ENCODE measurements around the gene TRIM41.

DNA sequence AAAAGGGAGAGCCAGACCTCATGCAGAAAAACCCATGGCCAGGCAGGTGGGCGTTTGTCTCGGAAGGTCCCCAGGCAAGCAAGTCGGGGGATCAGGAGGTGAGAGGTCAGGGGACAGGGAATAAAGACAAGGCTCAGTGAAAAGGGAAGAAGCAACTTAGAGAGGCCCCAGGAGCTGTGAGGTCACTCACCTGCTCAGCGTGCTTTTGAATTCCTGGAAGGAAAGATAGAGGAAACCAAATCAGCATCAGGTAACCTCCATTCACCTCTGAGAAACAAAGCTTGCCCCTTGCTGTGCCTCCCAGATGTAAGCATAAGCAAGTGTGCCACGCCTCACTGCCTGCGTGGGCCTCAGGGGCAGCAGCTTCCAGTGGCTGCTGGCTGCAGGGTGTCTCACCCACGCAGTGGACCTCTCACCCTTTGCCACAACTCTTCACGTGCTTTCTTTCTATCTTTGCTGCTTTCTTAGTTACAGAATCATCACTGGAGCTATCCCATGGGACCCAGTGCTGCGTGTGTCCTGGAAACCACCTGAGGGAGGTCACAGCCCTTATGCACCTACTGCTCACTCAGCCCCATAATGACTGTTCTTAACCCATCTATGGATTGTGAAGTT lies 24.1 kb upstream of the TRIM41 start:
- TF ChIP-seq ZC3H10 (CRISPR knock-in tag; IDR thresholded peaks at IDR 0.05) (no peak), ZNF8 (CRISPR knock-in tag; IDR thresholded peaks at IDR 0.05) (no peak), ZFP3 (CRISPR knock-in tag; IDR thresholded peaks at IDR 0.05) (no peak), PPARA (CRISPR knock-in tag; IDR thresholded peaks at IDR 0.05; ENCODE audit: borderline replicate concordance) (no peak)

Data from SK-N-SH treated with all-trans-retinoic acid at 6 μM for 48 hours (cell line).